PC-3 (cell line): Measurements from ENCODE around the gene TCAF1.
"Not testable (repeated sequence)": the region's sequence is repeated elsewhere in the genome, so short reads cannot be mapped to it uniquely, and the experiment has no call there.

Source experiments
- EZH2 ChIP-seq: fragments of 300-600 bp; sonication (generic); IDR thresholded peaks from one replicate; pipeline ENCODE4 v1.6.1; 2017; ENCODE audit warnings: antibody characterized with exemption, mild to moderate bottlenecking, low read length; ENCODE audit not compliant: unreplicated experiment
- EZH2phosphoT487 ChIP-seq: fragments of 300-600 bp; sonication (generic); IDR thresholded peaks from 2 replicates; pipeline ENCODE4 v1.6.1; 2018; ENCODE audit warnings: mild to moderate bottlenecking, antibody characterized with exemption, low read length, borderline replicate concordance
- TF ChIP-seq, protein P1 (sequence below): fragments of 300-600 bp; sonication (generic); conservative IDR thresholded peaks from 2 replicates; pipeline ENCODE4 v1.5.1; 2017; ENCODE audit warnings: antibody characterized with exemption, low read depth, mild to moderate bottlenecking, low read length

DNA sequence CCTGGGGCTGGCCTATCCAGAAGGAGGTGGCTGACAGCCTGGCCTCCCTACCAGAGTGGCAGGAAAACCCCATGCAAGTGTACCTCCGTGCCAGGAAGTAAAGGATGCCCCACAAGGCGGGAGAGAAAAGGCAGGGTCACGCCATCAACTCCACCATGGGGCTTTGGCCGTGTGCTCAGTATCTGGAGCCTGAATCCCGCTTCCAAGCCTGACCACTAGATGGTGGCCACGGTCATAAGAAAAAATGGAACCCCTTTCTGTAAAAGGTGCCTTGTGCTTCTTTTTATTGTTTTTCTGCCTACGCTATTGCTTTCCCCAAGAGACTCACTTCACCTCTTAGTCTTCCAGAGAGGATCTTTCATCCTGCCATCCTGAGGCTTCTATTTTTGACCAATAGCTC, 84.1 kb downstream of the TCAF1 start:
- TF ChIP-seq, protein P1, sequence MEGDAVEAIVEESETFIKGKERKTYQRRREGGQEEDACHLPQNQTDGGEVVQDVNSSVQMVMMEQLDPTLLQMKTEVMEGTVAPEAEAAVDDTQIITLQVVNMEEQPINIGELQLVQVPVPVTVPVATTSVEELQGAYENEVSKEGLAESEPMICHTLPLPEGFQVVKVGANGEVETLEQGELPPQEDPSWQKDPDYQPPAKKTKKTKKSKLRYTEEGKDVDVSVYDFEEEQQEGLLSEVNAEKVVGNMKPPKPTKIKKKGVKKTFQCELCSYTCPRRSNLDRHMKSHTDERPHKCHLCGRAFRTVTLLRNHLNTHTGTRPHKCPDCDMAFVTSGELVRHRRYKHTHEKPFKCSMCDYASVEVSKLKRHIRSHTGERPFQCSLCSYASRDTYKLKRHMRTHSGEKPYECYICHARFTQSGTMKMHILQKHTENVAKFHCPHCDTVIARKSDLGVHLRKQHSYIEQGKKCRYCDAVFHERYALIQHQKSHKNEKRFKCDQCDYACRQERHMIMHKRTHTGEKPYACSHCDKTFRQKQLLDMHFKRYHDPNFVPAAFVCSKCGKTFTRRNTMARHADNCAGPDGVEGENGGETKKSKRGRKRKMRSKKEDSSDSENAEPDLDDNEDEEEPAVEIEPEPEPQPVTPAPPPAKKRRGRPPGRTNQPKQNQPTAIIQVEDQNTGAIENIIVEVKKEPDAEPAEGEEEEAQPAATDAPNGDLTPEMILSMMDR: not testable (repeated sequence)
- not testable (repeated sequence) for TF ChIP-seq EZH2phosphoT487, EZH2
